Colonic mucosa (tissue), 4 donors: ENCODE results near the gene ULK3. TPM values are rescaled to one million over a fixed set of nuclear protein-coding genes. Genes with fewer than 3 reads are reported as not detected.

Experiments
- DNase-seq: peaks from one replicate; pipeline ENCODE4 v3.0.0-alpha.2; 2020
- H3K27ac ChIP-seq: fragments of 200-600 bp; one replicate; pipeline ENCODE4 v1.8.0; 2021
- H3K27me3 ChIP-seq: fragments of 200-600 bp; one replicate; pipeline ENCODE4 v1.8.0; 2021
- H3K36me3 ChIP-seq: fragments of 200-600 bp; one replicate; pipeline ENCODE4 v1.8.0; 2021
- H3K4me1 ChIP-seq: fragments of 200-600 bp; one replicate; pipeline ENCODE4 v1.8.0; 2021; ENCODE audit warnings: mild to moderate bottlenecking
- H3K4me3 ChIP-seq: fragments of 200-600 bp; one replicate; pipeline ENCODE4 v1.8.0; 2021
- H3K9ac ChIP-seq, 2 donors: one replicate each; pipeline ENCODE4 v1.7.0; 2013; ENCODE audit warnings: control low read depth in 2 of 2, low read depth in 2 of 2, low read length in 2 of 2
- H3K9me3 ChIP-seq: fragments of 200-600 bp; one replicate; pipeline ENCODE4 v1.8.0; 2021
- intact Hi-C: fragments of 100-400 bp; cut with DNase I; formaldehyde crosslinking; loops from one replicate; pipeline ENCODE4 v1.14.1; 2022
- total RNA-seq, 2 donors: library from RNA; stranded (reverse); fragmentation: NEBNext Ultra II Directional in 1 of 2; extraction: Animal tissue kit (Norgen Biotek cat#: 25700) in 1 of 2; gene quantifications; one replicate each; pipeline ENCODE4 v1.2.1, GENCODE V29; 2021
- TF ChIP-seq, protein P1 (sequence below): fragments of 200-600 bp; IDR thresholded peaks from one replicate; pipeline ENCODE4 v1.8.0; 2022; ENCODE audit warnings: antibody characterized with exemption, mild to moderate bottlenecking
- donor health status: healthy.
- donor health status: DM: no; HTN: no; CAD: no.
- donor health status: DM: no; HTN: no; CAD: no.

ULK3 gene
- total RNA-seq, 2 donors from 2014 or later, result 45.6 to 50.7 TPM

DNA sequence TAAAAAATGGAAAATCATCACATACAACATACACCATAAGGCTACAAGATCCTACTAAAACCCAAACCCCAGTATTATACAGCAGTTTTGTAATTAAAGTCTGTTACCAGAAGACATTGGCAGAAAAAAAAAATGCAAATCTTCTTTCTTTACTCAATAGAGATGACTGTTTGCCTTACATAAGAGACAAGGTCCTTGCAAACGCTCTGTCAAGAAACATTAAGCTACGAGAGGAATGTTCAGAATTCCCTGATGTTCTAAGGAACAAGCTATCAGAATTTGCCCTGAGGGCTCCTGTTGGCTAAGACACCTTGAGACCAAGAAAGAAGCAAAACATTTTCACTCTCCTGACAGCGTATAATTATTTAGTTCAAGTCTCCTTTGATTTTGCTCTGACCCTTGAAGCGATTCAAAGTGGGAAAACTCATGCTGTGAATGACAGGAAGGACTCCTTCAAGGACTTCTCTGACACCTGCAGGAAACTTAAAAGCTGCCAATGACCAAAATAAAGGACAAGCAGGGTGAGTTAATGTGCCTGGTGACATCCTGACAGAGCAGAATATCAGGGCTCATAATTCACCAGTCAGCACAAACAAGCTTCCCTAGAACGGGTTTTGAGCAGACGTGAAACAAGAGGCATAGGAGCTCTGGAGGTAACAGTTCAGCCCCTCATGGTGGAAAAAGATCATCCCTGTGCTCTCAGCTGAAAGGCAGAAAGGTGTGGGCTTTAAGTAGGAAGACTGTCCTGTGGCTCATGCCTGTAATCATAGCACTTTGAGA lies 27.7 kb upstream of the ULK3 start:
- H3K27me3 ChIP-seq, result no peaks in the 10 kb centered on the region
- peaks cover 43% of the 10 kb centered on the region for H3K4me1 ChIP-seq
- peak overlapping the region; percentile 92 for H3K27ac ChIP-seq
- H3K9ac ChIP-seq, result peak overlapping the region; percentile 40 to 83
- no peaks in the 10 kb centered on the region for H3K36me3 ChIP-seq
- intact Hi-C loops, result no loop called here
- TF ChIP-seq, protein P1, sequence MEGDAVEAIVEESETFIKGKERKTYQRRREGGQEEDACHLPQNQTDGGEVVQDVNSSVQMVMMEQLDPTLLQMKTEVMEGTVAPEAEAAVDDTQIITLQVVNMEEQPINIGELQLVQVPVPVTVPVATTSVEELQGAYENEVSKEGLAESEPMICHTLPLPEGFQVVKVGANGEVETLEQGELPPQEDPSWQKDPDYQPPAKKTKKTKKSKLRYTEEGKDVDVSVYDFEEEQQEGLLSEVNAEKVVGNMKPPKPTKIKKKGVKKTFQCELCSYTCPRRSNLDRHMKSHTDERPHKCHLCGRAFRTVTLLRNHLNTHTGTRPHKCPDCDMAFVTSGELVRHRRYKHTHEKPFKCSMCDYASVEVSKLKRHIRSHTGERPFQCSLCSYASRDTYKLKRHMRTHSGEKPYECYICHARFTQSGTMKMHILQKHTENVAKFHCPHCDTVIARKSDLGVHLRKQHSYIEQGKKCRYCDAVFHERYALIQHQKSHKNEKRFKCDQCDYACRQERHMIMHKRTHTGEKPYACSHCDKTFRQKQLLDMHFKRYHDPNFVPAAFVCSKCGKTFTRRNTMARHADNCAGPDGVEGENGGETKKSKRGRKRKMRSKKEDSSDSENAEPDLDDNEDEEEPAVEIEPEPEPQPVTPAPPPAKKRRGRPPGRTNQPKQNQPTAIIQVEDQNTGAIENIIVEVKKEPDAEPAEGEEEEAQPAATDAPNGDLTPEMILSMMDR, result no peak
- DNase-seq, result no peak
- H3K9me3 ChIP-seq, result no peaks in the 10 kb centered on the region
- peak overlapping the region; percentile 3 for H3K4me3 ChIP-seq

DNA sequence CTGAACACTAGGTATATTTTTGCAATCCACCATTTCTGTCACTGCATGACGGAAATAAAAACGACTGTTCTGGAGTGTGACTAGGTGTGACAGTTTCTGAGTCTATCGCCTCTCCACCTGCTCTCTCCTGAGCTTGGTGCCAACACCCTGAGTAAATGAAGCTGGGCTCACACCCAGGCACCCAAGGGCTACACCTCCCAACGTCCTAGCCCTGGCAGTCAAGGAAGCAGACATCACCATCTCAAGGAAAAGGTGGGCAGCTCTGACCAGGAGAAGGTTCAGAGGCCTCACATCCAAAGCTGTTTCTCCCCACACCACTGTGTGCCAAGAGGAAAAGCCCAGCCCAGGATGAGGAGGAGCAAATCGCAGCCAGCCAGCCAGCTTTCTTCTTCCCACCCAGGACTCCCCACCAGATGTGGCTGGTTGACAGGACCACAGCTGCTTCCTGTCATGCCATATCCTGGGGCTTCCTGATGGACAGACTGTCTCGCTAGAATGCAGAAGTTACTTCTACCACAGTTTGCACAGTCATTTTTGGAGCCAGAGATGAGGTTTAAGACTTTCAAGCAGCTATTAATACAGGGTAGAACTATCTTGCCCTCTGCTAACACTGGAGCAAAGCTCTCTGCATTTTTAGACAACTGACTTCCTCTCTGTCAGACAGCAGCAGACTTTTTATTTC lies 26.9 kb upstream of the ULK3 start:
- H3K4me1 ChIP-seq, result peaks cover 43% of the 10 kb centered on the region
- intact Hi-C loops, result no loop called here
- H3K9ac ChIP-seq, result peak overlapping the region in 1 of 2 donors; percentile 83
- no peaks in the 10 kb centered on the region for H3K9me3 ChIP-seq
- H3K36me3 ChIP-seq, result no peaks in the 10 kb centered on the region
- peak; percentile 83 for DNase-seq
- H3K4me3 ChIP-seq, result peak overlapping the region; percentile 3
- TF ChIP-seq, protein P1, result no peak
- peak overlapping the region; percentile 92 for H3K27ac ChIP-seq
- H3K27me3 ChIP-seq, result no peaks in the 10 kb centered on the region

DNA sequence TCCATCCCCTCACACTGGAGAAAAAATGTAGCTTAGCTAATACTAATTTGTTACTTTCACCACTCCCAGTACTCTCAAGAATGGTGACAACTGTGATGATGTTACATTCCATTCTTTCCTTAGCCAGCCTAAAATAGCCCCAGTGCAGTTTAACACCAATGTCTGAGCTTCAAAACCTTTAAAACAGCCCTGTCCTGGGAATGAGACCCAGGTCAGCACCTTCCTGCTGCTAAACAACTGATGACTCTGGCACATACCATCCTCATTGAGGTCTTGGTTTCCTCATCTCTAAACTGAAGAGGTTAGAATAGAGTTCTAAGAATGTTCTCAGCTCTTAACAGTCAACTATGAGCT lies 26.4 kb upstream of the ULK3 start:
- H3K4me3 ChIP-seq, result no peak overlapping the region
- TF ChIP-seq, protein P1, result no peak
- H3K36me3 ChIP-seq, result no peaks in the 10 kb centered on the region
- H3K4me1 ChIP-seq, result peaks cover 46% of the 10 kb centered on the region
- H3K27ac ChIP-seq, result peak overlapping the region; percentile 92
- H3K27me3 ChIP-seq, result no peaks in the 10 kb centered on the region
- intact Hi-C loops, result no loop called here
- H3K9me3 ChIP-seq, result no peaks in the 10 kb centered on the region
- no peak for DNase-seq
- peak overlapping the region in 1 of 2 donors; percentile 83 for H3K9ac ChIP-seq

DNA sequence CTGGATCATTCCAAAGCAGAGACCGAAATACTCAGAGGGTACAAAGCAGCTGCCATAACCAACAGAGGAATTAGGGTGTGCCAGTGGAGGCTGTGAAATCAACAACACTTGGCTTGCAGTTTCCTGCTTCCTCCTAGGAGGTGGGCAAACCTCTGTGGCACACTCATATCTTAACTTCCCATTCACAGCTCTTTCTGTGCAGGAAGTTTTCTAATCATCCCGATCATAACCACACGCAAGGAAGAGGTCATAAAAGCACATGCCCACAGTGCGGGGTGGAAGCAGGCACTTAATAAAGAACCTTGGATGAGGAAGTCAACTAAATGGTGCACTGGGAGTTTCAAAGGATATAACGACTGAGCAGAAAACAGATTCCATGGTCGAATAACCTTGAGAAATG lies 25.1 kb upstream of the ULK3 start:
- intact Hi-C loops, result no loop called here
- Histone ChIP-seq H3K27me3 (no peaks in the 10 kb centered on the region), H3K36me3 (no peaks in the 10 kb centered on the region), H3K27ac (peak overlapping the region; percentile 92), H3K4me1 (peaks cover 54% of the 10 kb centered on the region), H3K9me3 (no peaks in the 10 kb centered on the region), H3K9ac (peak overlapping the region in 1 of 2 donors; percentile 83), H3K4me3 (no peak overlapping the region)
- peak; percentile 69 for DNase-seq
- TF ChIP-seq, protein P1, result no peak

DNA sequence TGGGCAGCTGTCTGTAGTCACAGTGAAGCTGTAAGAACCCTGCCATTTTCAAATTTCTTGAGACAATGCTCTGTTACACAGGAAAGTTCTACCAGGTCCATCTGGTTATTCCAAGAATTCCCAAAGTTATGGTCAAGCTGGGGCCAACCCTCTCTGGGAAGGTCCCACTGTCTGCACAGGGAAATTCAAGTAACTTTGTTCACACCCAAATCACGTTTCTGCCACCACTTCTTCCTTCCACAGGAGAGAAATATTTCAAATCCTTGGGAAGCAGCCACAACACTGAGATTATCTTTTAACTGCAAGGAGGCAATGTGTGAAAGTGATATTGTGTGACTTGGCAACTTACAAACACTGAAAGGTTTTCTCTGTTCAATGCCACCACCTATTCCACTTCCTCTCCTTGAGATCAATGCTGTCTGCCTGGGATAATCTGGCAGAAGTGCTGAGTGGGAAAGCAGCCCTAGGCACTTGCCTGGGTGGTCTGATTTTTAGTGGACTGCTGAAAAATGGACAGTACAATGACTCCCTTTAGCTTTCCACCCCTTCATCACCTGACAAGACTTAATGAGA lies 24.6 kb upstream of the ULK3 start:
- TF ChIP-seq, protein P1, result no peak
- no peaks in the 10 kb centered on the region for H3K9me3 ChIP-seq
- intact Hi-C loops, result no loop called here
- peak overlapping the region; percentile 92 for H3K27ac ChIP-seq
- peak overlapping the region in 1 of 2 donors; percentile 83 for H3K9ac ChIP-seq
- no peak overlapping the region for H3K4me3 ChIP-seq
- no peaks in the 10 kb centered on the region for H3K36me3 ChIP-seq
- H3K27me3 ChIP-seq, result no peaks in the 10 kb centered on the region
- DNase-seq, result no peak
- H3K4me1 ChIP-seq, result peaks cover 54% of the 10 kb centered on the region
